ENCODE data around the gene ALDH1A2.
"Not testable (repeated sequence)": the region's sequence is repeated elsewhere in the genome, so short reads cannot be mapped to it uniquely, and the experiment has no call there.

ALDH1A2 gene

GRCh38 chr15:57999699-58000098 is 65.8 kb downstream of the ALDH1A2 start:
- H3K27ac ChIP-seq (ENCODE audit: low read depth, low read length); H3K36me3 ChIP-seq (ENCODE audit: insufficient read depth, low read length); H3K4me1 ChIP-seq (ENCODE audit: control insufficient read depth, insufficient read depth, low read length, unreplicated experiment); H3K79me2 ChIP-seq (ENCODE audit: control insufficient read depth, insufficient read depth, low read length, unreplicated experiment); H2AFZ ChIP-seq (ENCODE audit: low read length, unreplicated experiment); H3K27me3 ChIP-seq (ENCODE audit: insufficient read depth, low read length); H3K4me3 ChIP-seq (ENCODE audit: low read depth, low read length): not testable (repeated sequence)

- no peak overlapping the region for H3K4me3 ChIP-seq (ENCODE audit: low read depth, low read length)
- H3K4me1 ChIP-seq (ENCODE audit: control insufficient read depth, insufficient read depth, low read length, unreplicated experiment): no peaks in the 10 kb centered on the region
- no peak overlapping the region for H2AFZ ChIP-seq (ENCODE audit: low read length, unreplicated experiment)
- no peak overlapping the region for H3K27ac ChIP-seq (ENCODE audit: low read depth, low read length)
- H3K79me2 ChIP-seq (ENCODE audit: control insufficient read depth, insufficient read depth, low read length, unreplicated experiment): no peaks in the 10 kb centered on the region
- H3K36me3 ChIP-seq (ENCODE audit: insufficient read depth, low read length): no peaks in the 10 kb centered on the region
- peaks cover 8% of the 10 kb centered on the region; the same call in 1 of the 2 replicates for H3K27me3 ChIP-seq (ENCODE audit: insufficient read depth, low read length)
Observed at GRCh38 chr15:57996561-57996960, 69.0 kb downstream of the ALDH1A2 start.

- Histone ChIP-seq H3K4me3 (ENCODE audit: low read depth, low read length) (no peak overlapping the region), H2AFZ (ENCODE audit: low read length, unreplicated experiment) (no peak overlapping the region), H3K79me2 (ENCODE audit: control insufficient read depth, insufficient read depth, low read length, unreplicated experiment) (no peaks in the 10 kb centered on the region), H3K4me1 (ENCODE audit: control insufficient read depth, insufficient read depth, low read length, unreplicated experiment) (no peaks in the 10 kb centered on the region), H3K27me3 (ENCODE audit: insufficient read depth, low read length) (peaks cover 8% of the 10 kb centered on the region; the same call in 1 of the 2 replicates), H3K36me3 (ENCODE audit: insufficient read depth, low read length) (no peaks in the 10 kb centered on the region), H3K27ac (ENCODE audit: low read depth, low read length) (no peak overlapping the region)
Observed at GRCh38 chr15:57994221-57995049, 71.1 kb downstream of the ALDH1A2 start.

GRCh38 chr15:57993409-57994145 is 71.9 kb downstream of the ALDH1A2 start:
- no peaks in the 10 kb centered on the region for H3K79me2 ChIP-seq (ENCODE audit: control insufficient read depth, insufficient read depth, low read length, unreplicated experiment)
- no peak overlapping the region for H2AFZ ChIP-seq (ENCODE audit: low read length, unreplicated experiment)
- H3K27me3 ChIP-seq (ENCODE audit: insufficient read depth, low read length): peaks cover 8% of the 10 kb centered on the region; the same call in 1 of the 2 replicates
- H3K27ac ChIP-seq (ENCODE audit: low read depth, low read length): no peak overlapping the region
- no peaks in the 10 kb centered on the region for H3K36me3 ChIP-seq (ENCODE audit: insufficient read depth, low read length)
- H3K4me1 ChIP-seq (ENCODE audit: control insufficient read depth, insufficient read depth, low read length, unreplicated experiment): no peaks in the 10 kb centered on the region
- H3K4me3 ChIP-seq (ENCODE audit: low read depth, low read length): no peak overlapping the region

- peaks cover 7% of the 10 kb centered on the region; the same call in 1 of the 2 replicates for H3K27me3 ChIP-seq (ENCODE audit: insufficient read depth, low read length)
- no peak overlapping the region for H3K27ac ChIP-seq (ENCODE audit: low read depth, low read length)
- no peak overlapping the region for H3K4me3 ChIP-seq (ENCODE audit: low read depth, low read length)
- no peaks in the 10 kb centered on the region for H3K36me3 ChIP-seq (ENCODE audit: insufficient read depth, low read length)
- no peaks in the 10 kb centered on the region for H3K79me2 ChIP-seq (ENCODE audit: control insufficient read depth, insufficient read depth, low read length, unreplicated experiment)
- no peak overlapping the region for H2AFZ ChIP-seq (ENCODE audit: low read length, unreplicated experiment)
- no peaks in the 10 kb centered on the region for H3K4me1 ChIP-seq (ENCODE audit: control insufficient read depth, insufficient read depth, low read length, unreplicated experiment)
Observed at GRCh38 chr15:57992761-57993355, 72.7 kb downstream of the ALDH1A2 start.

- Histone ChIP-seq H3K4me1 (ENCODE audit: control insufficient read depth, insufficient read depth, low read length, unreplicated experiment) (no peaks in the 10 kb centered on the region), H3K27me3 (ENCODE audit: insufficient read depth, low read length) (no peaks in the 10 kb centered on the region), H3K4me3 (ENCODE audit: low read depth, low read length) (no peak overlapping the region), H3K36me3 (ENCODE audit: insufficient read depth, low read length) (no peaks in the 10 kb centered on the region), H2AFZ (ENCODE audit: low read length, unreplicated experiment) (no peak overlapping the region), H3K27ac (ENCODE audit: low read depth, low read length) (no peak overlapping the region), H3K79me2 (ENCODE audit: control insufficient read depth, insufficient read depth, low read length, unreplicated experiment) (no peaks in the 10 kb centered on the region)
Observed at GRCh38 chr15:57973534-57973933, 92.0 kb downstream of the ALDH1A2 start.

GRCh38 chr15:57972864-57973263 is 92.6 kb downstream of the ALDH1A2 start:
- Histone ChIP-seq H3K4me3 (ENCODE audit: low read depth, low read length) (no peak overlapping the region), H3K4me1 (ENCODE audit: control insufficient read depth, insufficient read depth, low read length, unreplicated experiment) (no peaks in the 10 kb centered on the region), H3K36me3 (ENCODE audit: insufficient read depth, low read length) (no peaks in the 10 kb centered on the region), H2AFZ (ENCODE audit: low read length, unreplicated experiment) (no peak overlapping the region), H3K79me2 (ENCODE audit: control insufficient read depth, insufficient read depth, low read length, unreplicated experiment) (no peaks in the 10 kb centered on the region), H3K27ac (ENCODE audit: low read depth, low read length) (no peak overlapping the region), H3K27me3 (ENCODE audit: insufficient read depth, low read length) (no peaks in the 10 kb centered on the region)

- Histone ChIP-seq H3K79me2 (ENCODE audit: control insufficient read depth, insufficient read depth, low read length, unreplicated experiment) (no peaks in the 10 kb centered on the region), H2AFZ (ENCODE audit: low read length, unreplicated experiment) (no peak overlapping the region), H3K36me3 (ENCODE audit: insufficient read depth, low read length) (no peaks in the 10 kb centered on the region), H3K4me1 (ENCODE audit: control insufficient read depth, insufficient read depth, low read length, unreplicated experiment) (no peaks in the 10 kb centered on the region), H3K27me3 (ENCODE audit: insufficient read depth, low read length) (peaks cover 5% of the 10 kb centered on the region; the same call in 1 of the 2 replicates), H3K4me3 (ENCODE audit: low read depth, low read length) (no peak overlapping the region), H3K27ac (ENCODE audit: low read depth, low read length) (no peak overlapping the region)
Observed at GRCh38 chr15:57969996-57970395, 95.5 kb downstream of the ALDH1A2 start.

GRCh38 chr15:57969355-57969754 is 96.2 kb downstream of the ALDH1A2 start:
- no peaks in the 10 kb centered on the region for H3K36me3 ChIP-seq (ENCODE audit: insufficient read depth, low read length)
- no peaks in the 10 kb centered on the region for H3K4me1 ChIP-seq (ENCODE audit: control insufficient read depth, insufficient read depth, low read length, unreplicated experiment)
- H3K27ac ChIP-seq (ENCODE audit: low read depth, low read length): no peak overlapping the region
- no peaks in the 10 kb centered on the region for H3K79me2 ChIP-seq (ENCODE audit: control insufficient read depth, insufficient read depth, low read length, unreplicated experiment)
- peaks cover 9% of the 10 kb centered on the region; the same call in 1 of the 2 replicates for H3K27me3 ChIP-seq (ENCODE audit: insufficient read depth, low read length)
- H2AFZ ChIP-seq (ENCODE audit: low read length, unreplicated experiment): no peak overlapping the region
- H3K4me3 ChIP-seq (ENCODE audit: low read depth, low read length): no peak overlapping the region

- no peak overlapping the region for H3K4me3 ChIP-seq (ENCODE audit: low read depth, low read length)
- peaks cover 9% of the 10 kb centered on the region; the same call in 1 of the 2 replicates for H3K27me3 ChIP-seq (ENCODE audit: insufficient read depth, low read length)
- no peak overlapping the region for H3K27ac ChIP-seq (ENCODE audit: low read depth, low read length)
- no peaks in the 10 kb centered on the region for H3K4me1 ChIP-seq (ENCODE audit: control insufficient read depth, insufficient read depth, low read length, unreplicated experiment)
- no peaks in the 10 kb centered on the region for H3K79me2 ChIP-seq (ENCODE audit: control insufficient read depth, insufficient read depth, low read length, unreplicated experiment)
- no peaks in the 10 kb centered on the region for H3K36me3 ChIP-seq (ENCODE audit: insufficient read depth, low read length)
- no peak overlapping the region for H2AFZ ChIP-seq (ENCODE audit: low read length, unreplicated experiment)
Observed at GRCh38 chr15:57962887-57963286, 102.6 kb downstream of the ALDH1A2 start.
